ENCODE data around the gene CALY. TPM values are rescaled to one million over a fixed set of nuclear protein-coding genes. Genes with fewer than 3 reads are reported as not detected.

Gene CALY
- total RNA-seq, 1 experiment from 2014 or later = 0.47 TPM

DNA sequence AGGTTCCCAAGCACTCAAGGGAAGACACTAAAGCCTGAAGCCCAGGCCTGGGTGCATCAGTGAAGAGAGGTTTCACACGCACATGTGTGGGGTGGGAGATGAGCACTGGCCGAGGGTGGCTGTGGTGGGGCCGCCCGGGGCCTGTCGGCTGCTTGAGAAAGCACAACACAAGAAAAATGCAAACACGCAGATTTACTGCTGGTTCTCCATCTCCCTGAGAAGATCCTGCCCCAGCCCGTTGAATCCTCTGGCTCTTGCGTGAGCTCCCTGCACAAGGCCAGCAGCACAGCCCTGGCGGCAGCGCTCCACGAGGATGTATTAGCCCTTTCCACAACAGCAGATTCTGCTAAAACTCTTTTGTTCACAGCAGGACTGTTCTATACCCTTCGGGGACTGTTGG lies 21.8 kb downstream of the CALY start:
- peaks cover 0 to under 1% of the 10 kb centered on the region in 2 experiments; a peak in 1 of 4 replicates for H3K4me1 ChIP-seq (ENCODE audit: control insufficient read depth in 1 of 2, insufficient read depth in 2 of 2, low read length in 2 of 2)
- no peaks in the 10 kb centered on the region for H4K20me1 ChIP-seq (ENCODE audit: insufficient read depth)
- POLR2A ChIA-PET = interaction anchor here (1.5 kb wide), 1 partner anchor 9 kb away, joined by 4 read pairs; no protein-coding TSS in a partner anchor
- H3K9ac ChIP-seq (ENCODE audit: low read length) = no peak overlapping the region
- H3K4me2 ChIP-seq (ENCODE audit: low read length) = no peak overlapping the region
- no peak overlapping the region for H2AFZ ChIP-seq (ENCODE audit: low read depth, low read length, poor library complexity, severe bottlenecking)
- ATAC-seq = no peak
- peaks cover 0 to 3% of the 10 kb centered on the region in 2 experiments; a peak in 1 of 4 replicates for H3K36me3 ChIP-seq (ENCODE audit: control insufficient read depth in 1 of 2, insufficient read depth in 2 of 2, low read length in 2 of 2)
- H3K9me3 ChIP-seq (ENCODE audit: control insufficient read depth in 1 of 2, insufficient read depth in 1 of 2, low read depth in 1 of 2, low read length in 2 of 2) = no peaks in the 10 kb centered on the region
- DNase-seq (ENCODE audit: low read depth, low spot score) = no peak
- intact Hi-C loops (cut with micrococcal nuclease) = no loop called here
- TF ChIP-seq, protein P1, sequence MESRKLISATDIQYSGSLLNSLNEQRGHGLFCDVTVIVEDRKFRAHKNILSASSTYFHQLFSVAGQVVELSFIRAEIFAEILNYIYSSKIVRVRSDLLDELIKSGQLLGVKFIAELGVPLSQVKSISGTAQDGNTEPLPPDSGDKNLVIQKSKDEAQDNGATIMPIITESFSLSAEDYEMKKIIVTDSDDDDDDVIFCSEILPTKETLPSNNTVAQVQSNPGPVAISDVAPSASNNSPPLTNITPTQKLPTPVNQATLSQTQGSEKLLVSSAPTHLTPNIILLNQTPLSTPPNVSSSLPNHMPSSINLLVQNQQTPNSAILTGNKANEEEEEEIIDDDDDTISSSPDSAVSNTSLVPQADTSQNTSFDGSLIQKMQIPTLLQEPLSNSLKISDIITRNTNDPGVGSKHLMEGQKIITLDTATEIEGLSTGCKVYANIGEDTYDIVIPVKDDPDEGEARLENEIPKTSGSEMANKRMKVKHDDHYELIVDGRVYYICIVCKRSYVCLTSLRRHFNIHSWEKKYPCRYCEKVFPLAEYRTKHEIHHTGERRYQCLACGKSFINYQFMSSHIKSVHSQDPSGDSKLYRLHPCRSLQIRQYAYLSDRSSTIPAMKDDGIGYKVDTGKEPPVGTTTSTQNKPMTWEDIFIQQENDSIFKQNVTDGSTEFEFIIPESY (IDR thresholded peaks at IDR 0.05; ENCODE audit: extremely low read depth, insufficient replicate concordance, low read length) = no peak
- no peak for TF ChIP-seq ELF1 (IDR thresholded peaks at IDR 0.05; ENCODE audit: borderline replicate concordance, low read depth)
- no peak for TF ChIP-seq FOSL1 (IDR thresholded peaks at IDR 0.05; ENCODE audit: low read depth)
- TF ChIP-seq SIN3A (IDR thresholded peaks at IDR 0.05; ENCODE audit: low read depth) = no peak
- no peak for TF ChIP-seq RAD21 (IDR thresholded peaks at IDR 0.05; ENCODE audit: low read depth)
- no peak for TF ChIP-seq CBX3 (IDR thresholded peaks at IDR 0.05; ENCODE audit: low read depth)
- TF ChIP-seq SP1 (IDR thresholded peaks at IDR 0.05; ENCODE audit: low read depth) = no peak
- TF ChIP-seq YY1 (IDR thresholded peaks at IDR 0.05; ENCODE audit: extremely low read depth, insufficient replicate concordance, low read depth, low read length) = no peak
- no peak for TF ChIP-seq JUND (IDR thresholded peaks at IDR 0.05)
- no peak for TF ChIP-seq TCF7L2 (IDR thresholded peaks at IDR 0.05; ENCODE audit: borderline replicate concordance, extremely low read depth, insufficient read depth, insufficient read length)
- TF ChIP-seq CEBPB (IDR thresholded peaks at IDR 0.05; ENCODE audit: low read depth) = no peak
- TF ChIP-seq, protein P2, sequence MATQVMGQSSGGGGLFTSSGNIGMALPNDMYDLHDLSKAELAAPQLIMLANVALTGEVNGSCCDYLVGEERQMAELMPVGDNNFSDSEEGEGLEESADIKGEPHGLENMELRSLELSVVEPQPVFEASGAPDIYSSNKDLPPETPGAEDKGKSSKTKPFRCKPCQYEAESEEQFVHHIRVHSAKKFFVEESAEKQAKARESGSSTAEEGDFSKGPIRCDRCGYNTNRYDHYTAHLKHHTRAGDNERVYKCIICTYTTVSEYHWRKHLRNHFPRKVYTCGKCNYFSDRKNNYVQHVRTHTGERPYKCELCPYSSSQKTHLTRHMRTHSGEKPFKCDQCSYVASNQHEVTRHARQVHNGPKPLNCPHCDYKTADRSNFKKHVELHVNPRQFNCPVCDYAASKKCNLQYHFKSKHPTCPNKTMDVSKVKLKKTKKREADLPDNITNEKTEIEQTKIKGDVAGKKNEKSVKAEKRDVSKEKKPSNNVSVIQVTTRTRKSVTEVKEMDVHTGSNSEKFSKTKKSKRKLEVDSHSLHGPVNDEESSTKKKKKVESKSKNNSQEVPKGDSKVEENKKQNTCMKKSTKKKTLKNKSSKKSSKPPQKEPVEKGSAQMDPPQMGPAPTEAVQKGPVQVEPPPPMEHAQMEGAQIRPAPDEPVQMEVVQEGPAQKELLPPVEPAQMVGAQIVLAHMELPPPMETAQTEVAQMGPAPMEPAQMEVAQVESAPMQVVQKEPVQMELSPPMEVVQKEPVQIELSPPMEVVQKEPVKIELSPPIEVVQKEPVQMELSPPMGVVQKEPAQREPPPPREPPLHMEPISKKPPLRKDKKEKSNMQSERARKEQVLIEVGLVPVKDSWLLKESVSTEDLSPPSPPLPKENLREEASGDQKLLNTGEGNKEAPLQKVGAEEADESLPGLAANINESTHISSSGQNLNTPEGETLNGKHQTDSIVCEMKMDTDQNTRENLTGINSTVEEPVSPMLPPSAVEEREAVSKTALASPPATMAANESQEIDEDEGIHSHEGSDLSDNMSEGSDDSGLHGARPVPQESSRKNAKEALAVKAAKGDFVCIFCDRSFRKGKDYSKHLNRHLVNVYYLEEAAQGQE (IDR thresholded peaks at IDR 0.05; ENCODE audit: low read depth) = no peak
- no peaks in the 10 kb centered on the region for H3K9me2 ChIP-seq (ENCODE audit: insufficient read depth)
- CTCF ChIA-PET = no interaction called here
- RAD21 ChIA-PET (ENCODE audit: low non-redundant PET in 1 of 2, low total read pairs in 2 of 2, uncharacterized antibody in 2 of 2, unreplicated experiment in 2 of 2) = no interaction called here
- H3K27ac ChIP-seq (ENCODE audit: low read depth, low read length) = no peak overlapping the region
- BruUV-seq (replicated peaks) = no TSS peak
- H3K4me3 ChIP-seq (replicated peaks in 1 of 2; ENCODE audit: low read depth in 1 of 2, low read length in 2 of 2) = no peak overlapping the region
- H3K27me3 ChIP-seq (ENCODE audit: insufficient read depth, low read length) = no peaks in the 10 kb centered on the region
- no peaks in the 10 kb centered on the region for H3K79me2 ChIP-seq (ENCODE audit: insufficient read depth, low read length)

All from HCT116 (cell line).